Erythroblast (primary cell): ENCODE measurements around the gene SAMD10.

Experiments
- GATA1 ChIP-seq: IDR thresholded peaks from 2 replicates; pipeline ENCODE4 v1.6.1; 2011; ENCODE audit warnings: low read depth, mild to moderate bottlenecking, control low read depth, low read length, moderate library complexity
- POLR2A ChIP-seq: IDR thresholded peaks from 2 replicates; pipeline ENCODE4 v1.6.1; 2011; ENCODE audit warnings: mild to moderate bottlenecking, low read length

GRCh38 chr20:63924241-63924640 is 55.2 kb downstream of the SAMD10 start:
- TF ChIP-seq POLR2A, result no peak
- TF ChIP-seq GATA1, result no peak
